ENCODE measurements around the gene SNAP47.

SNAP47 gene

DNA sequence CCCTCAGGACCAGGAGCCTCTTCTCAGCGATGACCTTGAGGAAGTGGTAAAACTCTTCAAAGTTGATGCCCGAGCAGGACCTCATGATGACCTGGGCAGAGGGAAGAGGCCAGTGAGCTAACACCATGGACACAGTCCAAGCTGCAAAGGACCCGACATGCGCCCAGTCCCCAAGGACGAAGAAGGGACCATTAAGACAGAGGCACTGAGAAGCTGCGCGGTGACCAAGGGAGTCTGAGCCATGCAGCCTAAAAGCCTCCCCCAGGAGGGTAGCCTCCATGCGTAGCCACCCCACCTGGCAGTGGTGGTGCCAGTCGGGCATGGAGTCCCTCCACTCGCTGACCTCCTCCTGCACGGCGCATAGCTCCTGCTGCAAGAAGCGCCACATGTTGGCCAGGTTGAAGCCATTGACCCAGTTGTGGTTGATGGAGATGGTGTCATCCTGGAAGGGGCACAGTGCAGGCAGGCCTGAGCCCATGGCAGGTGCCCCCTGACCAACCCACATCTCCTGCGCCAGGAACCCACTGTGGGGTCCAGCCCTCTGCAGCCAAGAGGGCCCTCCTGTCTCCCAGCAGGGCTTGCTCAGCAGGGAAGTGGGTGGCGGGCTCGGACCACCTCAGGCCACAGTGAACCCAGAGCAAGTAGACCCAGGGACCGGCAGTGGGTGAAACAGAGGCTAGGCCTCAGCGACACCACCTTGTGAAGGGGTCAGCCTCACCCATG, 2.5 kb upstream of the SNAP47 start:
- DNase-seq, result no peak

GRCh38 chr1:227733309-227733705, 1.9 kb upstream of the SNAP47 start:
- no peak for DNase-seq

- DNase-seq, result no peak
These were observed 1.3 kb upstream of the SNAP47 start for GRCh38 chr1:227733751-227734545.

DNA sequence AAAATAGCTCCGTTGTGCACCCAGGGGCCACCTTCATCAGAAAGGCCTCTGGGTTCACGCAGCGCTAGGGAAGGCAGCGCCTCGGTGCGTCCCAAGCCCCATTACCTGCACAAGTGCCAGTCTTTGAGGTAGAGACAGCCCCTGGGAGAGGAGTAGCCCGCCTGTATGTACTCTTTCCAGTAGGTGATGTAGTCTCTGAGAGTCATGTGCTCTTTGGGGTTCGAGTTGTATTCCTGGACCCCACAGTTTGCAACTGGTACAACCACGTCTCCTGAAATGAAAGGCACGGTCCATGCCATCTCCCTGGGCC, 734 bp upstream of the SNAP47 start:
- no peak for DNase-seq

DNA sequence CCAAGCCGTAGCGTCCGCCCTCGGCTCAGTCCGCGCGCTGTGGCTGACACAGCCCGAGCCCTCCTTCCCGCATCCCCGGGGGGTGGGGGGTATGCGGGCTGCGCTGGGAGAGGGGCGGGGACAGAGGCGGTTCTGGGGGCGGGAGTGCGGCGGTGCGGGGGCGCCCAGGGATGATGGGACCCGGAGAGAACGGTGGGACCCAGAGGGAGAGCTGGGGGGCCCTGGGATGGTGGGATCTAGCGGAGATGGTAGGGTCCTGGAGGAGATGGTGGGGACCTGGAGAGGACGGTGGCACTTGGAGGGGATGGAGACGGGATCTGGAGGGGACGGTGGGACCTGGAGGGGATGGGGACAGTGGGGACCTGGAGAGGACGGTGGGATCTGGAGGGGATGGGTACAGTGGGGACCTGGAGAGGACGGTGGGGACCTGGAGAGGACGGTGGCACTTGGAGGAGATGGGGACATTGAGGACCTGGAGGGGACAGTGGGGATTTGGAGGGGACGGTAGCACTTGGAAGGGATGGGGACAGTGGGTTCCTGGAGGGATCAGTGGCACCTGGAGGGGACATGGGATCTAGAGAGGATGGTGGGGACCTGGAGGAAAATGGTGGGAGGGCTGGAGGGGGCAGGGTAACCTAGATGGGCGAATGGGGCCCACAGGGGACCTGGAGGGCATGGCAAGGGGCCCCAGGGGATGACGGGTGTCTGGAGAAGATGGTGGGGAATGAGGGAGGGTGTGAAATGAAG, 477 bp downstream of the SNAP47 start:
- DNase-seq, result no peak

DNA sequence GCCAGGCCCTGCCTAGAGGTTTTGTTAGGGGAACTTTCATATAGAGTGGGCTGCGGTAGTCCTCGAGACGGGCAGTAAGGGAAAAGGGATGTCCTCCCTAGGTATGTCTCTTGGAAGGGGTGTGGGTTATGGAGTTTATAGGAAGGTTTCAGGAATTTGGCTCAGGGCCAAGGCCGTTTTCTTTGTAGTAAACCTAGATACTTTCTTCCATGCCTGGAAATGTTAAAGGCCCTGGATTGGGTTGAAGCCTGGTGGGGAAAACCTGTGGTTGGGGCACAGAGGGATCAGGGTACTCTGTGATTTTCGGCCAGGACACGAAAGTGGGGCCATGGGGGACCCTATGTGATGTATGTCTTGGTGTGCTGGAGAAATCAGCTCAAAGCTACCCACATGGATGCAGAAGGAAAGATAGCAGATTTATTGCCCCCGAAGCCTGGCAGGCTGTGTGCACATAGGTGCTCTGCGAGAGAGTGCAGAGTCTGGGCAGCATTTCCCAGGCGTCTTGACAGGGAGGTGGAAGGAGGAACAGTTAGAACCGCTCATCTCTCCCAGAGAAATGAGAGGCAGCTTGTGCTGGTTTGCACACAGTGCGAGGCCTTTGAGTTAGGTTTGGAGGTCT, 1.7 kb downstream of the SNAP47 start:
- no peak for DNase-seq

GRCh38 chr1:227738820-227739219, 3.6 kb downstream of the SNAP47 start:
- DNase-seq, result no peak

GRCh38 chr1:227739636-227740035, 4.4 kb downstream of the SNAP47 start:
- DNase-seq, result no peak

DNA sequence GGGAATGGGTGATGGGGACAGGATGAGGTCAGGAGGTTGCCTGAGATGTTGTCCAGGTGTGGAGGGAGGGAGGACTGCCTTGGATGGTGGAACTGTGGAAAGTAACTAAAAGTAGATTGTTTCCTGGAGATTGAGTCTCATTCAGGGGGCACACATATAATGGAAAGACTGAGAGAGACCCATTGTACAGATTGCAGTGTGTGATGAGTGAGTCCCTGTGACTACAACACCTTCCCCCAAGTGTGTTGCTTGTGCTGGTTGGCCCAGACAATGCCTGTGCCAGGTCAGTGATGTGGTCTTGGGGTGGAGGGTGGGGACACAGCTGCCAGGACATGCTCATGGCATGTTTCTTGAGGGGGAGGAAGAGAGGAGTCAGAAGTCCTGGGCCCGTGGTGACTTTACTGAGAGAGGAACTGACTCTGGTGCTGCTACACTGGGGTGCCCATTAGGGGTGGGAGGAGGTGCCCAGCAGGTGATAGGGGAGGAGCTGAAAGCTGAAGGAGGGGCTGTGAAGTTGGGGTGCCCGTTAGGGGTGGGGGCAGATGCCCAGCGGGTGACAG, 5.2 kb downstream of the SNAP47 start:
- DNase-seq, result no peak

DNA sequence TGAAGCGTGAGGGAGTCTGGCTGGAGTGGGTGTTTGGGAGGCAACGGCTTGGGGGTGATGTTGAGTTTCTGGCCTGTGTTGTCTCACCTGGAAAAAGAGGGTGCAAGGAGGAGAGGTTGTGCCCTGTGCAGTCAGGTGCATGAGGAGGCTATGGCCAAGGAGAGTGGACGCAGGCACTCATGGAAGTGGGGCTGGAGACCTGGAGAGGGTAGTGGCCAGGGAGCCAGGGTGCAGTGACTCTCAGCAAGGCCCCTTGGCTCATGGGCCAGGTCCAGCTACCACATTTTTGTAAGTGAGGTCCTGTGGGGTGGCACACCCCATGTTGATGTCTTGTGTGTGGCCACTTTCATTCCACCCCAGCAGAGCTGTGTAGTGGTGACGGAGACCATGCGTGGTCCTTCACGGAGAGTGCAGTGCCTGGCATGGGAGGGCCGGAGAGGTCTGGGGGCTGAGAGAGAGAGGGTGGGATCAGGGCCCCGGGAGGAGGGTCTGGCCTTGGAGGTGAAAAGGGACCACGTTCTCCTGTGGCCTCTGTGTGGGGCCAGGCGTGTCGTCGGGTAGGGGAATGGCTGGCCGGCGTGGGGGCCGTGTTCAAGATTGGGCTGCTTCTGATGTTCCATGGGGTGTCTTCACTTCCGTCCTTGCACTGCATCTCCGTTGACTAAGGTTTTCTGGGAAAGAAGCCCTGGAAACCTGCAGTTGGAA, 6.1 kb downstream of the SNAP47 start:
- no peak for DNase-seq

DNA sequence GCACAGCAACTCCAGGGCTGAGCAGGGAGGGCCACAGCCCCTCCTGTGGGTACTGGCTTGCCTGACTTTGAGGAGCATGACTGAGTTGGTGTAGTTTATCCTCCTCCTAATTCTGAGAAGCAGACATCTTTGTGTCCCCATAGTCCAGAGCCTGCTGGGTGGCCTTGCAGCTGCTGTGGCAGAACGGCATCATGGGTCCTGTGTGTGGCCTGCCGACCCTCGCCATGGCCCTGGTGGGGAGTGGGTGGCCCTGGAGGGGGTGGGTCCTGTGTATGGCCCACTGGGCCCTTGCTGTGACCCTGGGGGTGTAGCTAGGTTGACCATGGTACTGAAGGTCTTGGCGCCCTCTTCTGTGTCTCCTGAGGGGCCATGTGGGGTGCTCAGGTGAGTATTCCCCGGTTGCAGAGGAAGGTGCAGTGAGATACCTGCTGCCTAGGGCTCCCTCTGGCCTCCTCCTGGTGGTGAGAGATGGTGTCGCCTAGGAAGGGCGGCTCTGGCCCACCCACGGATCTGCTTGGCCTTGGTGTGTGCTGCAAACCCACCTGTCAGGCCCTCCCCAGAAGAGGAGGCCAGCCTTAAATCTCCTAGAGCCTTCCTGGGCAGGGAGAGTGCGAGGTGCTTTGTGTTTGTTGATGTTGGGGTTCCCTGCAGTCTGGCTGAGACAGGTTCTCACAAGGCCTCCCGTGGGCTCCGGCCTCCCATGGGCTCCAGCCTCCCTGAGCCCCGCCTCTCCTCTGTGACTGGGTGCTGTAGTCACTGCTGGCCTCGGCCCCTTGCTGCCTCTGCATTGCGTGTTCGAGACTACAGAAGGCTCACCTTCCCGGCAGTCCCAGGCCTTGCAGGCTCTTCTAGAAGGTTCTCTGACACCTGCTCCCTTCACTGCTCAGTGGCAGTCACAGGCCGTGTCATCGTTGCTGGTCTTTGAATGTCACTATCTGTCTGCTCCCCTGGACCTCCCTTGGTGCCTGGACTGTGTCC, 7.8 kb downstream of the SNAP47 start:
- DNase-seq, result no peak

- peak; percentile 65 for DNase-seq
These were observed 9.4 kb downstream of the SNAP47 start for GRCh38 chr1:227744668-227745067.

- peak; percentile 93 for DNase-seq
These were observed 10.5 kb downstream of the SNAP47 start for GRCh38 chr1:227745568-227746265.

DNA sequence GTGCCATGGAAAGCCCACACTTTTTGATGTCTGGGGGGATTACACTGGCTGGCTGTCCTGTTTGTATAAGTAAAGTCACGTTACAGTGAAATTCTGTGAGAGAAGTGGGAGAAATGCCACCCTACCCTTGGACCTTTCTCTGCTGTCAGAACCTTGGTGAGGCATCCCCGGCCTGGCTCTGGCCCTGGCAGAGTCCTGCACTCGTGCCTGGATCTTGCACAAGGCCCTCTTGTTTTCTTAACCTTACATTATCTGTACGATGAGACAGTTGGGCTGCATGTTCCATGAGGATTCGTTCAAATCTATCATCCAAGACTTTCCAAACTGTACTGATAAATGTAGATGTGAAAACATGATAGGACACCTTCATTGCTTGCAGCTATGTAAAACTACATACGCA, 11.4 kb downstream of the SNAP47 start:
- DNase-seq, result no peak

- no peak for DNase-seq
These were observed 12.1 kb downstream of the SNAP47 start for GRCh38 chr1:227747382-227747781.

- DNase-seq, result no peak
These were observed 12.8 kb downstream of the SNAP47 start for GRCh38 chr1:227747948-227748495.

GRCh38 chr1:227748496-227749182, 13.4 kb downstream of the SNAP47 start:
- no peak for DNase-seq

- DNase-seq, result no peak
These were observed 14.0 kb downstream of the SNAP47 start for GRCh38 chr1:227749225-227749624.

GRCh38 chr1:227749916-227750710, 14.9 kb downstream of the SNAP47 start:
- no peak for DNase-seq
